ENCODE measurements around the gene CHST11.

CHST11 gene

DNA sequence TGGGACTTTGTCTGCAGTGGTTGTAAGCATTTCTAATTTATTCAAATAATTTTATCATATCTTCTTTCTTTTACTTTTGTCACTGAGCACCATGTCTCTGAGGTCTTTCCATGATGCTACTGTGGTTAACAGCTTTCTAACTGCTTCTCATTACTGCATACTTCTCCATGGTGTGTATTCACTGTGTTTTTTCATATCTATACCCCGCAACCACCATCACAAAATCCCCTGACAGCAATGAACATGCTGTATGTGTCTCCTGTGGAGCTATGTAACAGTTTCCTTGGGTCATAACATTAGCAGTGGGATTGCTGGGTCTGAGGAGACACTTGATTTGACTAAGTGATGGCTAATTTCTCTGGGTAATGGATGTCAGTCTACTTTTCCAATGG lies 29.2 kb upstream of the CHST11 start:
- in situ Hi-C loops (cut with MboI; ENCODE audit: low sequenced_read_pairs), result no loop called here

GRCh38 chr12:104433061-104433460 lies 23.7 kb upstream of the CHST11 start:
- in situ Hi-C loops (cut with MboI; ENCODE audit: low sequenced_read_pairs), result no loop called here

DNA sequence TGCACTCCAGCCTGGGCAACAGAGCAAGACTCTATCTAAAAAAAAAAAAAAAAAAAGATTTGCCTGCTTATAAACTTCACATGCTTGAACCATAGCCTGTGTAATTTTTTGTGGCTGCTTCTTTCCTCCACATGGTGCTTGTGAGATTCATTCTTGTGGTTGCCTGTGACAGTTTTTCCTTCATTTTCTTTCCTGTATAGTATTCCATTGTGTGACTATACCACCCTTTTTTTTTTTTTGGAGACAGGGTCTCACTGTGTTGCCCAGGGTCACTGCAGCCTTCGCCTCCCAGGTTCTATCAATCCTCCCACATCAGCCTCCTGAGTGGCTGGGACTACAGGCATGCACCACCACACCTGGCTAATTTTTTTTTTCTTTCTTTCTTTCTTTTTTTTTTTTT lies 22.6 kb upstream of the CHST11 start:
- in situ Hi-C loops (cut with MboI; ENCODE audit: low sequenced_read_pairs), result no loop called here

GRCh38 chr12:104435175-104435574 lies 21.6 kb upstream of the CHST11 start:
- in situ Hi-C loops (cut with MboI; ENCODE audit: low sequenced_read_pairs), result no loop called here

GRCh38 chr12:104435765-104436164 lies 21.0 kb upstream of the CHST11 start:
- in situ Hi-C loops (cut with MboI; ENCODE audit: low sequenced_read_pairs), result no loop called here

DNA sequence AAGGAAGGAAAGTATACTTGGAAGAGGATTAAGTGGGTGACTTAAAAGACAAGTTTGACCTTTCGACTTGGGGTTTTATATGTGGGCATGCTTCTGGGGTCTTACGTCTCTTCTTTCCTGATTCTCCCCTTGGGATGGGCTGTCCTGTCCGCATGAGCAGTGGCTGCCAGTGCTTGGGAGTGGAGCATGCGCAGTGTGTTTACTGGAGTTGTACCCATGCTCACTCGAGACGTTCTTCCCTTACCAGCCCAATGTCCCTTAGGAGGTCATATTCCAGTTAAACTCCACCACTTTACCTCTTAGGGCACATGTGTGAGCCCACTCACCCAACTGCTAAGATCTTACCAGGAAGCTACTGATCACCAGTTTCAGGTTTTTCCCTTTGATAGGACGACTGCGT lies 20.0 kb upstream of the CHST11 start:
- in situ Hi-C loops (cut with MboI; ENCODE audit: low sequenced_read_pairs), result no loop called here

DNA sequence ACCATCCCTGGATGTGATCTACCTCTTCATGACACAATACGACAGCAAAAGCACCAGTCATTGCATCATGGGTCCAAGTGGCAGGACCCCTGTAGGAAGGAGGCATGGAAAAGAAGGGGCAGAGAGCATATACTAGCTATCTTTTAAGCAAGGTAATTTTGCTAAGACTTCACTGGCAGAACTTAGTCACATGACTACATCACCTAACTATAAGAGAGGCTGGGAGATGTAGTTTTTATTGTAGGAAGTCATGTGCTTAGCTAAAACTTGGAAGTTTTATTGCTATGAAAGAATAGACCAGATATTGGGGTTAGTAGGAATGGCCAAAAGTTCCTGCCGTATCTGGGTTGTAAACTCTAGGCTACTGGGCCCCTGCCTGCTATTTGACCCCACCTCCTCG lies 18.6 kb upstream of the CHST11 start:
- in situ Hi-C loops (cut with MboI; ENCODE audit: low sequenced_read_pairs), result no loop called here

DNA sequence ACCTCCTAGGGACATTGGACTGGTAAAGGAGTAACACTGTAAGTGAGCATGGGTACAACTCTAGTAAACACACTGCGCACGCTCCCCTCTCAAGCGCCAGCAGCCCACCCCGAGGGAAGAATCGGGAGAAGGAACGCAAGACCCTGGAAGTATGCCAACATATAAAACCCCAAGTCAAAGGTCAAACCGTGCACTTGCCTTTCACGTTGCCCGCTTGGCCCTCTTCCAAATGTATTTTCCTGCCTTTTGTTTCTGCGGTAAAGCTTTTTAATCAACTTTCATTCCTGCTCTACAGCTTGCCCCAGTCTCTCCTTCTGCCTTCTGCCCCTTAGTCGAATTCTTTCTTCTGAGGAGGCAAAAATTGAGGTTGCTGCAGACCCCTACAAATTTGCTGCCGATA lies 17.6 kb upstream of the CHST11 start:
- in situ Hi-C loops (cut with MboI; ENCODE audit: low sequenced_read_pairs), result no loop called here

DNA sequence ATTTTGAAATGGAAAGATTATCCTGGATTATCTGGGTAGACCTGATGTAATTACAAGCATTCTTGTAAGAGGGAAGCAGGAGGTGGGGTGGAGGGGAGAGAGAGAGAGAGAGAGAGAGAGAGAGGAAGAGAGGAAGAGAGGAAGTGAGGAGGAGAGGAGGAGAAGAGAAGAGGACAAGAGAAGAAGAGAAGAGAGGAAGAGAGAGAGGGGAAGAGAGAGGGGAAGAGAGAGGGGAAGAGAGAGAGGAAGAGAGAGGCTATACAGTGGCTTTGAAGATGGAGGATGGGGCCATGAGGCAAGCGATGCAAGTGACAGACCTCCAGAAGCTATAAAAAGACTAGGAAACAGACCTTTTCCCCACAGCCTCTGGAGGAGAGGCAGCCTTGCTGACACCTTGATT lies 13.7 kb upstream of the CHST11 start:
- in situ Hi-C loops (cut with MboI; ENCODE audit: low sequenced_read_pairs), result no loop called here

DNA sequence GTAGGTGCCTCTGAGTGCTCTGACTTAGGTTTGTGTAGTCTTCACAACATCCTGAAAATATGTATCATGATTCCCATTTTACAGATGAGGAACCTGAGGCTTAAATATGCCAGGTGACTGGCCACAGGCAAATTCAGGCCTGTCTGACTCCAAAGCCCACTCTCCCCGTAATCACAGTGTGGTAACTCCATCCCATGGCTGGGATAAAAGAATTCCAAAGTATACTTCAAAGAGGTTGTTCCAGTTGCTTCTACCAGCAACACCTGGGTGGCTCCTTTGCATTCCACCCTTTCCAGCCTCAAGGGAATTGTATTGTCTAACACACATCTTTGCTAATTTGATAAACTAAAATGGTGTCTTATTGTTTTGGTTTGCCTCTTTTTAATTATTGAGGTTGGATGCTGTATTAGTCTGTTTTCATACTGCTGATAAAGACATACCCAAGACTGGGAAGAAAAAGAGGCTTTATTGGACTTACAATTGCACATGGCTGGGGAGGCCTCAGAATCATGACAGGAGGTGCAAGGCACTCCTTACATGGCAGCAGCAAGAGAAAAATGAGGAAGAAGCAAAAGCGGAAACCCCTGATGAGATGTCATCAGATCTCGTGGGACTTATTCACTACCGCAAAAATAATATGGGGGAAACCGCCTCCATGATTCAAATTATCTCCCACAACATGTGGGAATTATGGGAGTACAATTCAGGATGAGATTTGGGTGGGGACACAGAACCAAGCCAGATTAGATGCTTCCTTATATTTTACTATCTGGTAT lies 9.9 kb upstream of the CHST11 start:
- in situ Hi-C loops (cut with MboI; ENCODE audit: low sequenced_read_pairs), result no loop called here

- in situ Hi-C loops (cut with MboI; ENCODE audit: low sequenced_read_pairs), result no loop called here
These were observed 8.7 kb upstream of the CHST11 start for GRCh38 chr12:104448031-104448430.

- in situ Hi-C loops (cut with MboI; ENCODE audit: low sequenced_read_pairs), result no loop called here
These were observed 8.3 kb upstream of the CHST11 start for GRCh38 chr12:104448451-104448850.

DNA sequence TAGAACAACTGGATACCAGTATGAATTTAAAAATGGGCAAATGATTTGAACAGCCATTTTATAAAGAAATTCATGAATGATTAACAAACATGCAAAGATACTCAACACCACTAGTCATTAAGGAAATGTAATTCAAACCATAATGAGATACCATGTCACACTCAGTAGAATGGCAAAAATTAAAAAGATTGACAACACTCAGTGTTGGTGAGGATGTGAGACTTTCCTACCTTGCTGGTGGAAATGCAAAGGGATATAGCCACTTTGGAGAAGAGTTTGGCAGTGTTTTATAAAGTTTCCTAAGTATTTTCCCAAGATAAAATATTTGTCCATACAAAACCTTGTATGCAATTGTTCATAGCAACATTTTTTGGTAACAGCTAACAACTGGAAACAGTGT lies 6.0 kb upstream of the CHST11 start:
- in situ Hi-C loops (cut with MboI; ENCODE audit: low sequenced_read_pairs), result no loop called here

DNA sequence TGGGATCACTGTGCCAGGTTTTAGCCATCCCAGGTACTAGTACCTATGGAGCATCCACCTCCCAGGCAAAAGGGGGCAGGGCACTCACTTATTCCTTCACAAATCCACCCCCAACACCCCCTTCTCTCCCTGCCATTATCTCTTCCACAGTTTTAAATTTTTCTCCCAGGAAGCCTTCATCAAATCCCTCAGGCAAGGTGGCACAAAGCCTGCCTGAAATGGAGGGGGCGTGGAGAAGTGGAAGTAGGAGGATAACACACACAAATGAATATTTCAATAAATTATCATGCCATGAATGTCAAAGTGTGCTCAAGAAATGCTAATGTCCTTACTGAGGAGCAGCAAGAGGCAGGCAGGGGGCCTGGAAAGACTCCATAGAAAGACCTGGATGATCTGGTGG lies 4.7 kb upstream of the CHST11 start:
- in situ Hi-C loops (cut with MboI; ENCODE audit: low sequenced_read_pairs), result no loop called here

DNA sequence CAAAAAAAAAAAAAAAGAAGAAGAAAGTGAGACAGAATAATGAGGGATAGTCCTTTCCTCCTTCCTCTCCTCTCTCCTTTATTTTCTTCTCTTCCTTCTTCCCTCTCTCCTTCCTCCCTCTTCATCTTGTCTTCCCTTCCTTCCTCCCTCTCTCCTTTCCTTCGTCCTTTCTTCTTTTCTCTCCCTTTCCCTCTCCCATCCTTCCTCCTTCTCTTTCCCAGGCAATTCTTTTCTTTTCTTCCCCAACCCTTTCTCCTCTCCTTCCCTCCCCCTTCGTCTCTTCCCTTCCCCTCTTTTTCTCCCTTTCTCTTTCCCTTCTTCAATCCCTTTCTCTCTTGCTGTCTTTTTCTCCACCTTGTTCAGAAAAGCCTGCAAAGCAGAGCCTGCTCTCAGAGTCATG lies 3.6 kb upstream of the CHST11 start:
- in situ Hi-C loops (cut with MboI; ENCODE audit: low sequenced_read_pairs), result no loop called here

GRCh38 chr12:104454997-104455396 lies 1.8 kb upstream of the CHST11 start:
- in situ Hi-C loops (cut with MboI; ENCODE audit: low sequenced_read_pairs), result no loop called here

GRCh38 chr12:104455578-104456416 lies 951 bp upstream of the CHST11 start:
- in situ Hi-C loops (cut with MboI; ENCODE audit: low sequenced_read_pairs), result no loop called here

DNA sequence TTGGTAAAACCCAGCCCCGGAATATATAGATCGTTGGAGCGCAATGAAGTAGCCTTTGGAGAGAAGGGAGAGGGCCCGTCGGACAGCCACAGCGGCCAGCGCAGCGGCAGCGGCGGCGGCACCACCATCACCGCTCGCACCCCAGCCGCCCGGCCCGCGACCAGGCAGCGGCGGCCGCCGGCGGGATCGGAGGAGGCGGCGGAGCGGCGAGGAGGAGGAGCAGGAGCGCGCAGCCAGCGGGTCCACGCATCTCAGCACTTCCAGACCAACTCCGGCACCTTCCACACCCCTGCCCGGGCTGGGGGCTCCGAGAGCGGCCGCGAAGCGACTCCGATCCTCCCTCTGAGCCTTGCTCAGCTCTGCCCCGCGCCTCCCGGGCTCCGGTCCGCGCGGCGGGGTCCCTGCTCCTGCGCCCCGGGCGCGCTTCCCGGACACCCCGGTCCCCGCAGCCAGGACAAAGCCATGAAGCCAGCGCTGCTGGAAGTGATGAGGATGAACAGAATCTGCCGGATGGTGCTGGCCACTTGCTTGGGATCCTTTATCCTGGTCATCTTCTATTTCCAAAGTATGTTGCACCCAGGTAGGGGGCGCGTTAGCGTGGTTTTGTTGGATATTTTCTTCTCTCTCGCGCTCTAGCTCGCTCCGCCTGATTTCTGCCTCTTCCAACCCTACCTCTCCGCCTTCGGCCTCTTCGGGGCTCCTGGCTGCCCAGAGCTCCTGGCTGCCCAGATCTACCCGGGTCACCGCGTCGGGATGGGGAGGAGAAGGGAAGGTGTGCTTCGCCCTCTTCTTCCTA lies 400 bp downstream of the CHST11 start:
- in situ Hi-C loops (cut with MboI; ENCODE audit: low sequenced_read_pairs), result no loop called here

- in situ Hi-C loops (cut with MboI; ENCODE audit: low sequenced_read_pairs), result no loop called here
These were observed 1.3 kb downstream of the CHST11 start for GRCh38 chr12:104457746-104458693.

DNA sequence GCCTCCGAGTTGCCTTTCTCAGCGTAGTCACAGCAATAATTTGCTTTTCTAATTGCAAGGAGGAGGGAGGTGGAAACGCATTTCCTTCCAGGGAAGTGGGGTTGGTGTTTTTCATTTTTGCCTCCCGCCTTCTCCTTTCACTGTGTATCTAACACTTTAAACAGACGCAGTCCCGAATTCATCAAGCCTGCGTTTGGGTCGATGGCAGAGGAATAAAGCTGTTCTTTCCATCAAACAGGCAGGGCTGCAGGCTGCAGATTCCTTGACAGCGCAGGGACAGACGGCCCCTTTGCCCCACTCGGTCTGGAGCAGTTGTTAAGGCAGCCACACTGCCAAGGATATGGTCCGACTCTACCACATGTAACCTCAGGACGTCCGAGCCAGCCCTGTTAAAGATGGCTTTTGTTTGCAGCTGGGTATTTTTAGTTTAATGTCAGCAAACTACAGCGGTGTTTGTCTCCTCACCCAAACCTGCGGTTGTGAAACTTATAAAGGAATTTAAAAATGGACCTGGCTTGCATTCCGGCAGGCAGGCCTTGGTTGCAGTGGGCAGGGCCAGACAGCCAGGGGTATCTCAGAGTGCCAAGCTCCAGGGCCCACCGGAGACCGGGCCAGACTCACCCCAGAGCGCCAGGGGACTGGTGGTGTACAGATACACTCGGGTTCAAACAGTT lies 2.1 kb downstream of the CHST11 start:
- in situ Hi-C loops (cut with MboI; ENCODE audit: low sequenced_read_pairs), result no loop called here

Data from hTERT RPE-1 (cell line).